Activated CD4-positive, CD25-positive, alpha-beta regulatory T cell (primary cell): ENCODE measurements around the gene KSR1.
"Not testable (repeated sequence)": the region's sequence is repeated elsewhere in the genome, so short reads cannot be mapped to it uniquely, and the experiment has no call there.

ENCODE experiments used
- DNase-seq, 4 experiments: peaks; one replicate each; lab custom pipeline; 2025; lab: John Stamatoyannopoulos, UW

KSR1 gene

DNA sequence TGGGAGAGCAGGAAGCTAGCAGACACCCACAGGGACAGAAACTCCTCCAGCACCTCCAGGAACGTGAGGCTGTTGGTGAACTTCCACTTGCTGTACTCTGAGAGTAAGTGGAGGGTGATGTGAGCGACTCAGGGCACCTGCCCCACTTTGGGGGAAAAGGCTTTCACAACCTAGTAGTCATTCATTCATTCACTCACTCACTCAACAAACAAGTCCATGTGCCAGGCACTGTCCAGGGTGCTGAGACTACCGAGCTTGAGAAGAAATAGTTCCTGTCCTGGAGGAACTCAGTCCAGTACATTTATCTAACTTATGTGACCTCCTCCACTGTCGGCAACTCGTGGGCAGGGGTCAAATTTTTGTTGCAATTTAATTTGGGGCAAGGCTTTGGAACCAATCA lies 201.4 kb downstream of the KSR1 start:
- no peak for DNase-seq

DNA sequence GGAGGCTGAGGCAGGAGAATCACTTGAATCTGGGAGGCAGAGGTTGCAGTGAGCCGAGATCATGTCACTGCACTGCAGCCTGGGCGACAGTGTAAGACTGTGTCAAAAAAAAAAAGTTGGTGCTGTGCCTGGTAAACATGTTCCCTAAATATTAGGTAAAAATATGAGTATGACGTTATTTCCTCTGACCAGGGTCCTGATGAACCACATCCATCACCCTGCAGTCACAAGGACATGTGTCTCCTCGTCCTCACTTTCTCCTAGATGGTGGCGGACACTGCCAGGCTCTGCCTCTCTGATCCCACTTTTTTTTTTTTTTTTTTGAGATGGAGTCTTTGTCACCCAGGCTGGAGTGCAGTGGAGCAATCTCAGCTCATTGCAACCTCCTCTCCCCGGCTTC lies 203.4 kb downstream of the KSR1 start:
- no peak for DNase-seq

DNA sequence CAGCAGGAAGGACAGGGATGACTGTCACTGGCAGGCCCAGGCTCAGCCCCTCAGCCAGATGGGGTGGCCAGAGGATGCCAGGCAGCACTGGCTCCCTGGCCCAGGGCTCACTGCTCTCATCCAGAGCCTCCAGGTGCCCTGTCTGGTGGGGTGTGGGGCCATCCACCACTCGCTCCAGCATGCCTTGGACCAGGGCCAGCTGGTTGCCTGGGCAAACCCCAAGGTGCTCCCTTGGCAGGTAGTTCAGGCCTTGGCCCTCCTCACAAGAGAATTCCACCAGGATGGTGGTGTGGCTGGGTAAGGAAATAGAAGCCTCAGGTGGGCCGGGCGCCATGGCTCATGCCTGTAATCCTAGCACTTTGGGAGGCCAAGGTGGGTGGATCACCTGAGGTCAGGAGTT lies 204.2 kb downstream of the KSR1 start:
- no peak for DNase-seq

DNA sequence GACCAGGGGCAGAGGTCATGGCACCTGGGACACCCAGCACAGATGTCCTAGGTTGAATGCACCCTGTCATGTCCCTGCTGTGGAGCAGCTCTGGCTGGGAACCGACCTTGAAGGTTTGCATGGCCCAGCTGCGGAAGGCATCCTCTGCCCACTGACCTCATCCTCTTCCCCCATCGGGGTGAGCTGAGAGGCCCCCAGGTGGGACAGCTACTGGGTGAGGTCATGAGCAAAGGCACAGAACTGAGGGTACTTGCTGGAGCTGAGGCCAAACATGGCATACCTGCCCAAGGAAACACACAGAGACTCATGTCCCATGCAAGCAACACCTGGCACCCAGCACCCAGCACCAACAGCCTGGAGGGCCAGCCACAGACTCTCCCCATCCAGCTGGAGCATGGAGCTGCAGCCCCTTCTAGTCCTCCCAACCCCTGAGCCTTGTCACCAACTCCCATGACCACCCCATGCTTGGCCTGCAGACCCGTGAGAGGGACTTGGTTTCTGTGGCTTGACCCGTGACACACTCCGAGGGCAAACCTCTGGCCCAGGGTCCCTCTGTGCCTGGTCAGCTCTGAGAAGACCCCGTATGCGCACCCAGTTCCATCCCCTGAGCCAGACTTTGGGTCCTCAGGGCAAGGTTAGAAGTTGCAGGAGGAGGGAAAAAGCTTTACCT lies 207.8 kb downstream of the KSR1 start:
- no peak for DNase-seq

DNA sequence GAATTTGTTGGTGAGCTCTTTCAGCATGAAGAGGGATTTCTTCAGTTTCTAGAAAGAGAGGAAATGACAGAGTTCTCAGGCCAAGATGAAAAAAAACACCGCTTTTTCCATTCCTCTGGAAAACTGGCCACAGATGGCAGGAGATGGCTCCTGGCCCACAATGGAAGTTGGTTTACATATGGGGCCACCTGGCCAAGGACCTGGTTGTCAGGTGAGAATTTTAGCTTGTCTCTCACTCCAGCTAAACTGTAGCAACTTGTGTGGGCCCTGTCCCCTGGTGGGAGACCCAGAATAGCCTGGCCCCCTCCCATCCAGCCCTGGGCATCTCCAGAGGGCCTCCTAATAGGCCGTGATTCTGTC lies 208.3 kb downstream of the KSR1 start:
- no peak for DNase-seq

DNA sequence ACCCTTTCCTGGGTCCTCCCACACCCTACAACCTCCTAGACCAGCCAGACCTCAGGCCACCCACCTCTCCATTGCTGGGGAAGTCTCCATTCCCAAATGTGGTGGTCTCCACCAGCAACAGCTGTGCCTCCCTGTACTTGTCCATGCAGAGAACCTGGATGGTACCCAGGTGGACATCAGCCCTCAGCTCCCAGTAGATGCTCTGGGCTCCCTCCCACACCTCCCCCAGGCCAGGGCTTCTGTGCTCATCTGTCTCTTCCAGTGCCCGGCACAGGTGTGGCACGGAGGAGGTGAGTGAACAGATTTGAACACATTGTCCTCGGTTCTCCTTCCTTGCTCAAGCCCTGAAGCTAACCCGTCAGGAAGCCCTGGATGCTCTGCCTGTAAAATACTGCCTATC lies 209.3 kb downstream of the KSR1 start:
- no peak for DNase-seq

DNA sequence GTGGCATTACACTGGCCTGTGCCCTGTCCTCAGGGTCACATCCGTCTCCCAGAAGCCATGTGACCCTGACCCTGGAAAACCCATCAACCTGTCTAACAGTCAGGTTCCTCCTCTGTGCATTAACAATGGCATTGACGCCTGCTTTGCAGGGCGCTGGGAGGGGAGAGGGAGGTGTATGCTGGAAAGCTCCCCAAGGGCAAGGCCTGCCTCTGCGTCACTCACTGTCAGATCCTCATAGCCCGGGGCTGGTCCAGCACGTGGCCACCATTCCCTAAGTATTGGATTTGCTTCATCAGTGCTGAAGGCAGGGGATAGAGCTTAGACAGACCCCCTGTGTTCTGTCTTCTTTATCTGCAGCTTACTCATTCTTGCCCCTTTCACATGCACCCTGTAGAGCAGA lies 210.0 kb downstream of the KSR1 start:
- DNase-seq: not testable (repeated sequence)

DNA sequence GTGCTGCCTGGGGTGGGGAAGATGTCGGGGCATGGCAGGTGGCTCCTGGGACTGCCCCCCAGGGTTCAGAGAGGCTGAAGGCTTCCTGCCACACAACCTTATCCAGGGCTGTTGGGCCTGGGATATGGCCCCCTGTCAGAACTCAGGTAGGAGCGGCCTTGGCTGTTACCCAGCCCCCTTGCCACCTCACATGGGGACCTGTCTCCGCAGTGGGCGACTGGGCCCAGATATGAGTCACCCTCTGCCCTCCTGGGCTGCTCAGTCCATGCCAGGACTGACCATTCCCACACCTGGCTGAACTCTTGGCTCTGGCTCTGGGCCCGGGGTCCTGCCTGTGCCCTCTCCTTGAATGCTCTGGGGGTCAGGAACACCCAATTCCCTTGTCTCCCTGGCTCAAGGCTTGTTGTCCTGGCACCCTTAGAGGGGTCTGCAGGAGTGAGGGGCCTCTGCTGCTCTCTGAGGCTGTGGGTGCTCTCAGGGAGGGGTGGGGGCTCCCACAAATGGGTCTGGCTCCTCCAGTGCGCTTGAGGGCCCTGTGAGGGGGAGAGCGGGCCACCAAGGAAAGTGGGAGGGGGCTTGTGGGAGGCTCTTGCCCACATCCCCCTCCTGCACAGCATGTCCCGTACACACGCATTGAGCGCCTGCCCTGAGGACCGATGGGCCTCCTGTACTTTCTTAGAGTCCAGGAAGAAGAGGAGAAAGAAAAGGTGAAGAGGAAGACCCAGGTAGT lies 210.7 kb downstream of the KSR1 start:
- no peak for DNase-seq

DNA sequence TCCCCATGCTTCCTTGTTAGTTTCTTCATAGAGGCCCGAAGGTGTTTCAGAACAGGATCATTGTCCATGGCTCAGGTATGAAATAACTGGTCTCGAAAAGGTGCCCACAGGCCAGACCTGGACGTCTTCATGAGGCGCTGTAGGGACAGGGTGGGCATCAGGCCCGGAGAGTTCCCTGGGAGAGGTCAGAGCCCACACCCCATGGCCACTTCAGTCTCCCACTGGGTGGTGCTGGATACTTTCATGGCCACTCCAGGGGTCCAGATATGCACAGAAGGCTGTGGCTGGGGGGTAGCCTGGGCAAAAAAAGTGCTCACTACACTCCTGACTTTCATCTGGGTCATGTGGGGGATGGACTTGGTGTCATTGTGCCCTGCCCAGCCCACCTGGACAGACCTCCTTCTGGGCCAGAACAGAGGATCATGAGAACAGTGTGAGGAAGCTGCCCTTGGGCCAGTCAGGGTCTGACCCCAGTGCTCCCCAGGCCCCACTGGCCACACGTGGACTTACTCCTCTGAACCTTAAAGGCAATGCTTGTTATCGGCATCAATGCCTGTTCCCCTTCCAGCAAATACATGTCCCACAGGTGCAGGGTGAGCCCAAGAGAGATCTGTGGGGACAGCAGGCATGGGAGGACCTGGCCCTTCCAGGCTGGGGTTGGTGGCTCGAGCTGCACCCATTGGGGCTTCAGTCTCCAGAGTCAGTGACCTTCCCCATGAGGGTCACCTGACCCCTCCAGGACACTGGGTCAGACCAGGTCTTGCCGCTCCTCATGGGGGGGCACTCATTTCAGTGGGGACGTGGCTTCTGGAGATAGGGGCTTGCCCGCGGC lies 211.6 kb downstream of the KSR1 start:
- no peak for DNase-seq

DNA sequence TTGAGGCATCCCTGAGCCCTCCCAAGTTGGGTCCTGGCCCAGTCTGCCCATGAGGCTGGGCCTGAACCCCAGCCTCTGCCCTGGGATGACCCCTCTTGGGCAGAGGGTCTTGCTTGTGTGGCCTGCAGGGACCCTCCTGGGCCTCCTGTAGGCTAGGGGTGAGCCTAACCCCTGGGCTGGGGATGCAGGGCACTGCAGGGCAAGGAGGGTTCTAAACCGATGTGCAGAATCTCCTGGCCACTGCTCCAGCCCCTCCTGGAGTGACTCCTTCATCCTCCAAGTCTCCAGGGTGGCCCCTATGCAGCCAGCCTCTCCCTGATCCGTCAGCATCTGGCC lies 212.2 kb downstream of the KSR1 start:
- no peak for DNase-seq

DNA sequence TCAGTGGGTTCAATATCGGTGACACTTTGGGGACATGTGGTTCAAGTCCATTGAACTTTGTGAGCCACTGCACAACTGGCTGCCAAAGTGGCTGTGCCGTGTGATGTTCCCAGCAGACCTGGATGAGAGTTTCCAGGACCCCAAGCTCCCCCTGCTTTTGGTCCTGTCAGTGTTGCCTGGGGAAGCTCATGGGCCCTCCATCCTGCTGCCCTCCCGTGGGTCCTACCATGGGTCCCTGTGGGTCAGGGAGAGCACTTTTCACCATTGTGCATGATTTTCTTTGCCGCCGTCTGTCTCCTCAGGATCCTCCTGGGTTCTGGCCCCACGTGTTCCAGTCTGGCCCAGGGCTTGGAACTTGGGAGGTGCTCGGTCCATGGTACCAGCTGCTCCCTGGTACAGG lies 212.9 kb downstream of the KSR1 start:
- no peak for DNase-seq

DNA sequence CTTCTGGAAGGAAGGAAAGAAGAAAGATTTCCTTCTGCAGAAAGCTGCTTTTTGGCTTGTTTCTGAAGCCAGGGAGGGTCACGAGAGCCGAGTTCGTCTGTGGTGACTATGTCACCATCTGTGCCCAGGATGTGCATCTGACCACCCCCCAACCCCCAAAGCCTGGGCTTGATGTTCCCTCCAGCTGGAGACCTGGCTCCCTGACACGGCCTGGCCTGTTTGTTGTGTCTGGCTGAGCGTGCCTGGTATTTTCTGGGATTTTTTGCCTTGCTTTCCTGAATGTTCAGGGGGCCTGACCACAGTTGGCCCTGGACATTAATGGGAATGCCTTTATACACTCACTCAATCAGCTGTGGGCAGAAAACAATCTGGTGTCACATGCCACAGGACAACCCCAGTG lies 213.6 kb downstream of the KSR1 start:
- no peak for DNase-seq

DNA sequence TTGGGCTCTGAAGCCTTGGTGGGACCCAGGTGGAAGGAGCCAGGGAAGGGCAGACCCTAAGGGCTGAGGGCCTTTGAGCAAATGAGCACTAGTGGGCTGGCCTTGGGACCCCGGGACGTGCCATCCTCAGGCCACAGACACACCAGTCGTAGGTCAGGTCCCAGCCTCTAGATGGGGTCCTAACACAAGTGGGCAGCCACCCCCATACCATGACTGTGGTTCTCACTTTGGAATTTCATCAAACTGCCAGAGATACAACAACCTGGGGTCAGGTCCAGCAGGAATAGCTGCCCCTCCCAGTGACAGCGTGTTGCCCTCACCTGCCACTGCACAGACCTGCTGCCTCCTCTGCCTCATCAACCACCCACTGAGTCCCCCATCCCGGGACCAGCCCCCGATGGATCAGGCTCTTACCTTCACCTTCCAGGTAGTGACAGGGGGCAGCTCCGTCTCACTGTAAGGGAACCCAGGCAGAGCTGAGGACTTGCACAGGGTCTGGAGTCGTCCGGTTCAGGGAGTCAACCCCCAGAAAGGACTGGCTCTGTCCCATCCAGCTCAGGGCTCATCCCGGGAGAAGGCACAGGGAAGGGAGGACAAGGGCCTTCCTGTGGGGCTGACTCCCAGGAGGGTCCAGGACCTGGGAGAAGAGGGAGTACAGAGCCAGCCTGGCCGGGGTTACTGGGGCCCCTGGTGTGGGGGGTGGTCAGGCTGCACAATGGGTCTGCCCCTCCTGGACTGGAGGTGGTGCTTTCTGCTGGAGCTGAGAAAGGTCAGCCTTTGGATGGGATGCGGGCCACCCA lies 214.7 kb downstream of the KSR1 start:
- no peak for DNase-seq

DNA sequence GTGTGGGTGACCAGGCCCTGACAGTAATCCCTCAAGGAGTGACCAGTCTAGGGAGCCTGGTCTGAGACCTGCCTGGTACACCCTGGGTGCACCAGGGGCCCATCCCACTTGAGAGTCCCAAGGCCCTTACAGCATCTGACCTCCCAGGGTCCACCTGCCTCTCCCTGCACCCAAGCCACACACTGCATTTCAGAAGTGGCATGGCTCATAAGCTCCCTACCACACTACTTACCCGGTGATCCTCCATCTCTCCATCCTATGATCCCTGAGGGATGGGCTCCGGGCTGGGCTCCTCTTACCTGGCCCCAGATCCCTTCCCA lies 215.3 kb downstream of the KSR1 start:
- DNase-seq: no peak

DNA sequence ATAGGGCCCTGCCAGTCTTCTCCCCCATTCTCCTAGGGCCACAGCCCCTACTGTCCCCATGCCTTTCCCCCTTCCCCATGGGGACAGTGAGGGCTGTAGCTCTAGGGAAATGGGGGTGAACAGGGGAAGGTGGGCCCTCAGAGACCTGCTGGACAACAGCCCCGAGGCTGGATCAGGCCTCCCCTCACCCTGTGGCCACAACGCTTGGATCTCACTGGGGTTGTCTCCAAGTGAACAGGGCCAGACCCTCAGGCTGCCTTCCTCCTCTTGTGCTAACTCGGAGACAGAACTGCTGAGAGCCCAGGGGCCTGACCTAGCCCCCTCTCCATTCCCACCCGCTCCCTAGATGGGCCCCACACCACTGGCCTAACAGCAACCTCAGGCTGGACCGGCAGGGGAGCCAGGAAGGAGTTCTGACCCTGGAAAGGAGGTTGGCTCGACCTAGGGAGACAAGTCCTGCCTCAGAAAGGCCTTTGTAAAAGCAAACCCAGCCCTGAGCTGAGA lies 215.8 kb downstream of the KSR1 start:
- DNase-seq: not testable (repeated sequence)

DNA sequence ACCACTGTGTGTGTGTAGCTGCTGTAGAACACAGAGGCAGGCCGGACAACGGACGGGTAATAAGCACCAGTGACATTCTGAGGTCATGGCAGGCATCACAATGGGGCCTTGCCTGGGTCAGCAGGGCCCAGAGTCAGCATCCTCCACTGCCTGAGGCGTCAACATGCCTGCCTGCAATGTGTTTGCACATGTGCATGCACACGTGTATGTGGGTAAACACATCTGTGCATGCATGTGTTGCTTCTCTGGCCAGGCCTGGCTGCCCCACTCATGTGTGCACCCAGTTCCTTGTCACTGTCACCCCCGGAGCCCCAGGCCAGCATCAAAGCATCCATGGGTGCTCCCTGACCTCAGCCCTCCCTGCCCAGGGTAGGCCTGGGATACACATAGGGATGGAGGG lies 218.1 kb downstream of the KSR1 start:
- DNase-seq: no peak
